ENCODE results near the gene PECR.

The PECR gene

DNA sequence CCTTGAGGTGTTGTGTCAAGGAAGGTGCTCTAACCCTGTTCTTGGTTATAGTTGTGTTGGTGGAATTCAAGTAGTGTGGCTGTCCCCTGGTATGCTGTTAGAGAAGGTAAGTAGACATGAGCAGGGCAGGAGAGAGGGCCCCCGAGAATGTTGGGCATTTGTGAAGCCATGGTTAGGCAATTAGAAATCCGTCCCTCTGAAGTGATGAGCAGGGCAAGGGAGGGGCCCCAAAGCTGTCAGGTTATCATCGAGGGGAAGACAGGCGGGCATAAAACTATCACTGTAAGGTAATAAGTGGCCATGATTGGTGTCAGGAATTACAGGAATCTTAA is 32.7 kb upstream of the PECR start:
- TF ChIP-seq ZBTB7A (IDR thresholded peaks at IDR 0.05; ENCODE audit: low read depth) (no peak), EGR1 (IDR thresholded peaks at IDR 0.05) (no peak), FOXM1 (IDR thresholded peaks at IDR 0.05; ENCODE audit: borderline replicate concordance, low read depth) (no peak), EP300 (IDR thresholded peaks at IDR 0.05; ENCODE audit: borderline replicate concordance) (no peak), TAF1 (IDR thresholded peaks at IDR 0.05; ENCODE audit: low read depth) (no peak), TCF12 (IDR thresholded peaks at IDR 0.05; ENCODE audit: low read depth) (no peak), RAD21 (IDR thresholded peaks at IDR 0.05; ENCODE audit: low read depth) (no peak), YY1 (IDR thresholded peaks at IDR 0.05; ENCODE audit: low read depth) (no peak), TEAD4 (IDR thresholded peaks at IDR 0.05) (no peak), CREB1 (IDR thresholded peaks at IDR 0.05; ENCODE audit: low read depth) (no peak), CEBPB (IDR thresholded peaks at IDR 0.05) (no peak), NFIC (IDR thresholded peaks at IDR 0.05) (no peak)
- TF ChIP-seq, protein P1, sequence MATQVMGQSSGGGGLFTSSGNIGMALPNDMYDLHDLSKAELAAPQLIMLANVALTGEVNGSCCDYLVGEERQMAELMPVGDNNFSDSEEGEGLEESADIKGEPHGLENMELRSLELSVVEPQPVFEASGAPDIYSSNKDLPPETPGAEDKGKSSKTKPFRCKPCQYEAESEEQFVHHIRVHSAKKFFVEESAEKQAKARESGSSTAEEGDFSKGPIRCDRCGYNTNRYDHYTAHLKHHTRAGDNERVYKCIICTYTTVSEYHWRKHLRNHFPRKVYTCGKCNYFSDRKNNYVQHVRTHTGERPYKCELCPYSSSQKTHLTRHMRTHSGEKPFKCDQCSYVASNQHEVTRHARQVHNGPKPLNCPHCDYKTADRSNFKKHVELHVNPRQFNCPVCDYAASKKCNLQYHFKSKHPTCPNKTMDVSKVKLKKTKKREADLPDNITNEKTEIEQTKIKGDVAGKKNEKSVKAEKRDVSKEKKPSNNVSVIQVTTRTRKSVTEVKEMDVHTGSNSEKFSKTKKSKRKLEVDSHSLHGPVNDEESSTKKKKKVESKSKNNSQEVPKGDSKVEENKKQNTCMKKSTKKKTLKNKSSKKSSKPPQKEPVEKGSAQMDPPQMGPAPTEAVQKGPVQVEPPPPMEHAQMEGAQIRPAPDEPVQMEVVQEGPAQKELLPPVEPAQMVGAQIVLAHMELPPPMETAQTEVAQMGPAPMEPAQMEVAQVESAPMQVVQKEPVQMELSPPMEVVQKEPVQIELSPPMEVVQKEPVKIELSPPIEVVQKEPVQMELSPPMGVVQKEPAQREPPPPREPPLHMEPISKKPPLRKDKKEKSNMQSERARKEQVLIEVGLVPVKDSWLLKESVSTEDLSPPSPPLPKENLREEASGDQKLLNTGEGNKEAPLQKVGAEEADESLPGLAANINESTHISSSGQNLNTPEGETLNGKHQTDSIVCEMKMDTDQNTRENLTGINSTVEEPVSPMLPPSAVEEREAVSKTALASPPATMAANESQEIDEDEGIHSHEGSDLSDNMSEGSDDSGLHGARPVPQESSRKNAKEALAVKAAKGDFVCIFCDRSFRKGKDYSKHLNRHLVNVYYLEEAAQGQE (IDR thresholded peaks at IDR 0.05; ENCODE audit: low read depth), result no peak
- TF ChIP-seq, protein P2, sequence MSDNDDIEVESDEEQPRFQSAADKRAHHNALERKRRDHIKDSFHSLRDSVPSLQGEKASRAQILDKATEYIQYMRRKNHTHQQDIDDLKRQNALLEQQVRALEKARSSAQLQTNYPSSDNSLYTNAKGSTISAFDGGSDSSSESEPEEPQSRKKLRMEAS (IDR thresholded peaks at IDR 0.05), result no peak
- TF ChIP-seq, protein P3, sequence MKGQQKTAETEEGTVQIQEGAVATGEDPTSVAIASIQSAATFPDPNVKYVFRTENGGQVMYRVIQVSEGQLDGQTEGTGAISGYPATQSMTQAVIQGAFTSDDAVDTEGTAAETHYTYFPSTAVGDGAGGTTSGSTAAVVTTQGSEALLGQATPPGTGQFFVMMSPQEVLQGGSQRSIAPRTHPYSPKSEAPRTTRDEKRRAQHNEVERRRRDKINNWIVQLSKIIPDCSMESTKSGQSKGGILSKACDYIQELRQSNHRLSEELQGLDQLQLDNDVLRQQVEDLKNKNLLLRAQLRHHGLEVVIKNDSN (IDR thresholded peaks at IDR 0.05), result no peak

DNA sequence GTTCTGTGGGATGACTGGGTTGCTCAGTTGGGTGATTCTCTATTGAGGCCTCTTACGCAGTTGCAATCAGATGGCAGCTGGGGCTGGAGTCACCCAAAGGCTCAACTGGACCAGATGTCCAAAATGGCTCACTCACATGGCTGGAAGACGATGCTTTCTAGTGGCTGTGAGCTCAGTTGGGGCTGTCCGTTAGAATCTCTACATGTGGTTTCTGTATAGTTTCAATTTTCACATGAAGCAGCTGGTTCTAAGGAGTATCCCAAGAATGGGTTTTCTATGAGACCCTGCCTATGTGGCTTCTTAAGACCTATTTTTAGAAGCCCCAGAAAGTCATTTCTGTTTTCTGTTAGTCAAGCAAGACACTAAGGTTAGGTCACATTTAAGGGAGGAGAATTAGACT is 32.0 kb upstream of the PECR start:
- TF ChIP-seq CREB1 (IDR thresholded peaks at IDR 0.05; ENCODE audit: low read depth) (no peak), TEAD4 (IDR thresholded peaks at IDR 0.05) (no peak)

DNA sequence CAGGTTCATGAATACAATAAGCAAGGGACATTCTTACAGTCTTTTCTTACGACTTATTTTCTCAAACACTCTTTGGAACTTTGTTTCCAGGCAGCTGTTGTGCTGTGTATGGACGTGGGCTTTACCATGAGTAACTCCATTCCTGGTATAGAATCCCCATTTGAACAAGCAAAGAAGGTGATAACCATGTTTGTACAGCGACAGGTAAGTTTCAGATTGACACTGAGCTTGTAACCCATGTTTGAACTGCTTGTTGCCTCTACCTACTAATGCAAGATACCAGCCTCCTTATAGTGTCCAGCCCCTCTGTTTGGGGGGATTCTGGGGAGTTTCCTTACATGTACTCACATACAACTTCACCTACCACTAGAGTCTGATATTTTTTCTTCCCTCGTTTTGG is 31.3 kb upstream of the PECR start:
- TF ChIP-seq ZBTB7A (IDR thresholded peaks at IDR 0.05; ENCODE audit: low read depth) (no peak), CEBPB (IDR thresholded peaks at IDR 0.05) (no peak), TCF12 (IDR thresholded peaks at IDR 0.05; ENCODE audit: low read depth) (no peak), CREB1 (IDR thresholded peaks at IDR 0.05; ENCODE audit: low read depth) (no peak), TEAD4 (IDR thresholded peaks at IDR 0.05) (no peak), TAF1 (IDR thresholded peaks at IDR 0.05; ENCODE audit: low read depth) (no peak), RAD21 (IDR thresholded peaks at IDR 0.05; ENCODE audit: low read depth) (no peak), FOXM1 (IDR thresholded peaks at IDR 0.05; ENCODE audit: borderline replicate concordance, low read depth) (no peak), YY1 (IDR thresholded peaks at IDR 0.05; ENCODE audit: low read depth) (no peak), EGR1 (IDR thresholded peaks at IDR 0.05) (no peak), NFIC (IDR thresholded peaks at IDR 0.05) (no peak), EP300 (IDR thresholded peaks at IDR 0.05; ENCODE audit: borderline replicate concordance) (no peak)
- TF ChIP-seq, protein P3 (IDR thresholded peaks at IDR 0.05), result no peak
- TF ChIP-seq, protein P1 (IDR thresholded peaks at IDR 0.05; ENCODE audit: low read depth), result no peak
- TF ChIP-seq, protein P2 (IDR thresholded peaks at IDR 0.05), result no peak

DNA sequence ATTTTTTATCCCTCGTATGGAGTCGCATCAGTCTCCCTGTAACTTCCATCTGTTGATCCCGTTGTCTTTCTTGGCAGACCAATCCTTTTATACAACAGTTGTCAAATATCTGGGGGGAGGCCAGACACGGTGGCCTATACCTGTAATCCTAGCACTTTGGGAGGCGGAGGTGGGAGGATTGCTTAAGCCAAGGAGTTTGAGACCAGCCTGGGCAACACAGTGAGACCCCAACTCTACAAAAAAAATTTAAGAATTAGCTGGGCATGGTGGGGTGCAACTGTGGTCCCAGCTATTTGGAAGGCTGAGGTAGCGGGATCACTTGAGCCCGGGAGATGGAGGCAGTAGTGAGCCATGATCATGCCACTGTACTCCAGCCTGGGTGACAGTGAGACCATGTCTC is 29.5 kb upstream of the PECR start:
- TF ChIP-seq TEAD4 (IDR thresholded peaks at IDR 0.05), result no peak
- no peak for TF ChIP-seq NFIC (IDR thresholded peaks at IDR 0.05)
- no peak for TF ChIP-seq TAF1 (IDR thresholded peaks at IDR 0.05; ENCODE audit: low read depth)
- no peak for TF ChIP-seq CEBPB (IDR thresholded peaks at IDR 0.05)
- TF ChIP-seq CREB1 (IDR thresholded peaks at IDR 0.05; ENCODE audit: low read depth), result no peak
- no peak for TF ChIP-seq FOXM1 (IDR thresholded peaks at IDR 0.05; ENCODE audit: borderline replicate concordance, low read depth)
- TF ChIP-seq, protein P1 (IDR thresholded peaks at IDR 0.05; ENCODE audit: low read depth), result no peak
- no peak for TF ChIP-seq EP300 (IDR thresholded peaks at IDR 0.05; ENCODE audit: borderline replicate concordance)
- no peak for TF ChIP-seq RAD21 (IDR thresholded peaks at IDR 0.05; ENCODE audit: low read depth)
- TF ChIP-seq, protein P3 (IDR thresholded peaks at IDR 0.05), result no peak
- no peak for TF ChIP-seq TCF12 (IDR thresholded peaks at IDR 0.05; ENCODE audit: low read depth)
- no peak for TF ChIP-seq ZBTB7A (IDR thresholded peaks at IDR 0.05; ENCODE audit: low read depth)
- TF ChIP-seq EGR1 (IDR thresholded peaks at IDR 0.05), result no peak
- TF ChIP-seq, protein P2 (IDR thresholded peaks at IDR 0.05), result no peak
- TF ChIP-seq YY1 (IDR thresholded peaks at IDR 0.05; ENCODE audit: low read depth), result no peak

Measured in Ishikawa (cell line).